Transverse colon (tissue), 4 donors: Measurements from ENCODE around the gene CDKN1B. TPM values are rescaled to one million over a fixed set of nuclear protein-coding genes. Genes with fewer than 3 reads are reported as not detected.

Experiments
- DNase-seq: peaks from one replicate; pipeline ENCODE4 v3.0.0-alpha.2; 2019
- H3K27ac ChIP-seq, 4 donors: fragments of 200-600 bp; sonication (generic); 2 replicates each; pipeline ENCODE4 v1.5.1; 2016 to 2018; ENCODE audit warnings: inconsistent platforms in 4 of 4
- H3K27me3 ChIP-seq: fragments of 200-600 bp; sonication (generic); 2 replicates; pipeline ENCODE4 v1.5.1; 2017; ENCODE audit warnings: inconsistent platforms
- H3K36me3 ChIP-seq, 4 donors: fragments of 200-600 bp; sonication (generic); 2 replicates each; pipeline ENCODE4 v1.5.1; 2017 to 2019; ENCODE audit warnings: inconsistent platforms in 4 of 4
- H3K4me1 ChIP-seq, 4 donors: fragments of 200-600 bp; sonication (generic); 2 replicates each; pipeline ENCODE4 v1.5.1; 2017 to 2020; ENCODE audit warnings: inconsistent platforms in 4 of 4
- H3K4me3 ChIP-seq, 4 donors: fragments of 200-600 bp; sonication (generic); 1 replicate in 1 of 4; 2 replicates in 3 of 4; pipeline versions ENCODE4 v1.5.1 to v1.6.1; 2017 to 2019; ENCODE audit warnings: inconsistent platforms in 4 of 4
- H3K9me3 ChIP-seq, 2 donors: fragments of 200-600 bp; sonication (generic); 2 replicates each; pipeline ENCODE4 v1.5.1; 2017 to 2019; ENCODE audit warnings: inconsistent platforms in 2 of 2
- CTCF ChIP-seq, 5 experiments: fragments of 200-600 bp in 3 of 5; fragments of 450-650 bp in 2 of 5; sonication (generic) in 3 of 5; IDR thresholded peaks; 1 replicate in 2 of 5; 2 replicates in 3 of 5; pipeline ENCODE4 v1.5.1; 2016 to 2017; ENCODE audit warnings: antibody characterized with exemption in 5 of 5, inconsistent platforms in 3 of 5, mild to moderate bottlenecking in 2 of 5, moderate library complexity in 1 of 5
- EP300 ChIP-seq: sonication (generic); formaldehyde crosslinking; IDR thresholded peaks from one replicate; pipeline ENCODE4 v1.6.1; 2017; ENCODE audit warnings: antibody characterized with exemption, low read depth
- POLR2A ChIP-seq: fragments of 450-650 bp; IDR thresholded peaks from one replicate; pipeline ENCODE4 v1.6.1; 2016; ENCODE audit warnings: antibody characterized with exemption, mild to moderate bottlenecking, moderate library complexity
- POLR2AphosphoS5 ChIP-seq, 3 donors: sonication (generic); formaldehyde crosslinking; IDR thresholded peaks; one replicate each; pipeline ENCODE4 v1.6.1; 2016; ENCODE audit warnings: antibody characterized with exemption in 3 of 3
- WGBS, 2 donors: methylation state at CpG; one replicate each; pipeline ENCODE4 v1.1.5; 2018; ENCODE audit warnings: low coverage in 1 of 2; 5-methylcytosine and 5-hydroxymethylcytosine counted together
- in situ Hi-C, 4 donors: fragments of 200-750 bp; cut with MboI; loops; one replicate each; pipeline versions ENCODE4 v1.15.0 to v1.15.1; 2017; ENCODE audit warnings: low sequenced_read_pairs in 3 of 4, low pct_ligation_motif_present in 1 of 4, low pct_unique_long_range_greater_than_20kb in 1 of 4
- intact Hi-C: fragments of 100-400 bp; cut with DNase I; formaldehyde crosslinking; loops from one replicate; pipeline ENCODE4 v1.15.1; 2023; ENCODE audit warnings: low total_unique reads
- total RNA-seq, 4 donors: library from RNA; depleted of rRNA; stranded (reverse); fragments of >200 nt; gene quantifications; one replicate each; pipeline ENCODE4 v1.1.0, GENCODE V29; 2016

Gene CDKN1B
- total RNA-seq, 4 donors from 2014 or later = 14.1 to 58.3 (median 54.1) TPM

- no peaks in the 10 kb centered on the region for H3K36me3 ChIP-seq
- no peak for DNase-seq
- no peak overlapping the region for H3K27ac ChIP-seq
- TF ChIP-seq CTCF (IDR thresholded peaks at IDR 0.05) (no peak), POLR2AphosphoS5 (IDR thresholded peaks at IDR 0.05) (no peak), EP300 (no peak), POLR2A (no peak)
- H3K4me1 ChIP-seq = no peaks in the 10 kb centered on the region
- H3K4me3 ChIP-seq = no peak overlapping the region
- in situ Hi-C loops (no loop called here), intact Hi-C loops (no loop called here)
- no peaks in the 10 kb centered on the region for H3K27me3 ChIP-seq
- WGBS, 2 donors = 72% methylated on average over 3 of the region's 3 CpGs
- H3K9me3 ChIP-seq = no peaks in the 10 kb centered on the region
These were observed 43.9 kb upstream of the CDKN1B start for GRCh38 chr12:12673296-12673695.

GRCh38 chr12:12676605-12677004 is 40.6 kb upstream of the CDKN1B start:
- in situ Hi-C loops = loop anchor here in 2 of 4 donors (25.0 kb wide), 2 partner anchors 314 to 1114 kb away; partner anchors contain the start of genes BORCS5 (in 1 of the 2) and MANSC1 (in 1 of the 2)
- intact Hi-C loops = no loop called here
- no peak overlapping the region for H3K4me3 ChIP-seq
- 35 to 55% methylated on average over 3 of the region's 3 CpGs for WGBS, 2 donors
- H3K27ac ChIP-seq = no peak overlapping the region
- DNase-seq = no peak
- TF ChIP-seq POLR2AphosphoS5 (IDR thresholded peaks at IDR 0.05) (no peak), EP300 (no peak), POLR2A (no peak), CTCF (IDR thresholded peaks at IDR 0.05) (no peak)
- no peaks in the 10 kb centered on the region for H3K4me1 ChIP-seq
- no peaks in the 10 kb centered on the region for H3K36me3 ChIP-seq
- H3K27me3 ChIP-seq = no peaks in the 10 kb centered on the region
- no peaks in the 10 kb centered on the region for H3K9me3 ChIP-seq

- intact Hi-C loops (loop anchor here (5.0 kb wide), 1 partner anchor 54 kb away; no protein-coding TSS in a partner anchor), in situ Hi-C loops (loop anchor here in 2 of 4 donors (25.0 kb wide), 2 partner anchors 319 to 1119 kb away; partner anchors contain the start of genes BORCS5 (in 1 of the 2) and MANSC1 (in 1 of the 2))
- H3K4me3 ChIP-seq = no peak overlapping the region
- no peak for DNase-seq
- no peaks in the 10 kb centered on the region for H3K27me3 ChIP-seq
- no peaks in the 10 kb centered on the region for H3K36me3 ChIP-seq
- H3K4me1 ChIP-seq = no peaks in the 10 kb centered on the region
- WGBS, 2 donors = 91% methylated on average over 5 of the region's 5 CpGs; no CpG with 5 or more reads in 1 of the 2 donors
- TF ChIP-seq EP300 (no peak), CTCF (IDR thresholded peaks at IDR 0.05) (no peak), POLR2A (no peak), POLR2AphosphoS5 (IDR thresholded peaks at IDR 0.05) (no peak)
- no peak overlapping the region for H3K27ac ChIP-seq
- no peaks in the 10 kb centered on the region for H3K9me3 ChIP-seq
These were observed 36.0 kb upstream of the CDKN1B start for GRCh38 chr12:12681061-12681765.

GRCh38 chr12:12682284-12682683 is 34.9 kb upstream of the CDKN1B start:
- no peaks in the 10 kb centered on the region for H3K9me3 ChIP-seq
- in situ Hi-C loops (loop anchor here in 2 of 4 donors (25.0 kb wide), 2 partner anchors 320 to 1120 kb away; partner anchors contain the start of genes BORCS5 (in 1 of the 2) and MANSC1 (in 1 of the 2)), intact Hi-C loops (loop anchor here (5.0 kb wide), 1 partner anchor 55 kb away; no protein-coding TSS in a partner anchor)
- no peak overlapping the region for H3K4me3 ChIP-seq
- no peak for DNase-seq
- TF ChIP-seq CTCF (IDR thresholded peaks at IDR 0.05) = no peak
- no peak for TF ChIP-seq EP300
- TF ChIP-seq POLR2AphosphoS5 (IDR thresholded peaks at IDR 0.05) = no peak
- TF ChIP-seq POLR2A = no peak
- no peak overlapping the region for H3K27ac ChIP-seq
- no peaks in the 10 kb centered on the region for H3K36me3 ChIP-seq
- H3K27me3 ChIP-seq = no peaks in the 10 kb centered on the region
- H3K4me1 ChIP-seq = no peaks in the 10 kb centered on the region
